ENCODE measurements around the gene ZCCHC17.

The ZCCHC17 gene

GRCh38 chr1:31407029-31407626, 110.3 kb downstream of the ZCCHC17 start:
- ChIA-PET POLR2A (ENCODE audit: low non-redundant PET) (no interaction called here), CTCF (no interaction called here)
- H3K27ac ChIP-seq = peak overlapping the region; percentile 77
- TF ChIP-seq CTCF (conservative IDR thresholded peaks at IDR 0.05; ENCODE audit: low read depth) = no peak
- DNase-seq (ENCODE audit: low spot score) = no peak

- POLR2A ChIA-PET (ENCODE audit: low non-redundant PET) = no interaction called here
- DNase-seq (ENCODE audit: low spot score) = no peak
- CTCF ChIA-PET = no interaction called here
- H3K27ac ChIP-seq = no peak overlapping the region
- no peak for TF ChIP-seq CTCF (conservative IDR thresholded peaks at IDR 0.05; ENCODE audit: low read depth)
These were observed 112.0 kb downstream of the ZCCHC17 start for GRCh38 chr1:31408788-31409318.

- no peak for DNase-seq (ENCODE audit: low spot score)
- ChIA-PET CTCF (interaction anchor here (0.6 to 3.1 kb wide), 3 partner anchors 12 to 57 kb away, joined by 3 to 11 read pairs (median 3); no protein-coding TSS in a partner anchor), POLR2A (ENCODE audit: low non-redundant PET) (no interaction called here)
- no peak for TF ChIP-seq CTCF (conservative IDR thresholded peaks at IDR 0.05; ENCODE audit: low read depth)
- peak overlapping the region; percentile 28 for H3K27ac ChIP-seq
These were observed 113.4 kb downstream of the ZCCHC17 start for GRCh38 chr1:31409946-31410858.

GRCh38 chr1:31410871-31411270, 114.0 kb downstream of the ZCCHC17 start:
- no peak for TF ChIP-seq CTCF (conservative IDR thresholded peaks at IDR 0.05; ENCODE audit: low read depth)
- POLR2A ChIA-PET (ENCODE audit: low non-redundant PET) = no interaction called here
- CTCF ChIA-PET = interaction anchor here (1.5 to 3.1 kb wide), 2 partner anchors 11 to 16 kb away, joined by 3 to 11 read pairs; no protein-coding TSS in a partner anchor
- H3K27ac ChIP-seq = peak overlapping the region; percentile 28; the same call in 1 of the 2 replicates
- DNase-seq (ENCODE audit: low spot score) = no peak

GRCh38 chr1:31412205-31412604, 115.4 kb downstream of the ZCCHC17 start:
- ChIA-PET CTCF (interaction anchor here (0.6 to 3.1 kb wide), 4 partner anchors 10 to 655 kb away, joined by 3 to 11 read pairs (median 4); no protein-coding TSS in a partner anchor), POLR2A (ENCODE audit: low non-redundant PET) (no interaction called here)
- TF ChIP-seq CTCF (conservative IDR thresholded peaks at IDR 0.05; ENCODE audit: low read depth) = no peak
- H3K27ac ChIP-seq = no peak overlapping the region
- no peak for DNase-seq (ENCODE audit: low spot score)

- DNase-seq (ENCODE audit: low spot score) = peak; percentile 82
- peak within 1 kb of the TSS; percentile 98 for H3K27ac ChIP-seq
- POLR2A ChIA-PET (ENCODE audit: low non-redundant PET) = no interaction called here
- TF ChIP-seq CTCF (conservative IDR thresholded peaks at IDR 0.05; ENCODE audit: low read depth) = no peak
- CTCF ChIA-PET = interaction anchor here (1.3 to 3.1 kb wide), 2 partner anchors 11 to 18 kb away, joined by 4 to 11 read pairs; no protein-coding TSS in a partner anchor
These were observed 116.0 kb downstream of the ZCCHC17 start, which contains the start of gene SERINC2 for GRCh38 chr1:31412732-31413404. Gene SERINC2 (plus strand): TSS chr1:31413213. CDS start chr1:31413266, 53 bp downstream.
